Hepatocyte (in vitro differentiated cells): ENCODE data around the gene PLBD1. TPM values are rescaled to one million over a fixed set of nuclear protein-coding genes. Genes with fewer than 3 reads are reported as not detected.

Source experiments
- DNase-seq: peaks from one replicate; pipeline ENCODE4 v3.0.0-alpha.2; 2016; ENCODE audit warnings: low spot score
- H2AFZ ChIP-seq: fragments of 200-600 bp; sonication (generic); 2 replicates; pipeline ENCODE4 v1.6.0; 2016; ENCODE audit warnings: antibody characterized with exemption, mild to moderate bottlenecking
- H3K27ac ChIP-seq: fragments of 200-600 bp; sonication (generic); 2 replicates; pipeline ENCODE4 v1.5.1; 2016; ENCODE audit warnings: mild to moderate bottlenecking
- H3K27me3 ChIP-seq: fragments of 200-600 bp; sonication (generic); 2 replicates; pipeline ENCODE4 v1.6.1; 2016
- H3K36me3 ChIP-seq: fragments of 200-600 bp; sonication (generic); replicated peaks from 2 replicates; pipeline ENCODE4 v1.5.1; 2016; ENCODE audit warnings: low read depth; ENCODE audit not compliant: insufficient read depth
- H3K4me1 ChIP-seq: fragments of 200-600 bp; sonication (generic); 2 replicates; pipeline ENCODE4 v1.5.1; 2016; ENCODE audit warnings: mild to moderate bottlenecking, moderate library complexity; ENCODE audit not compliant: insufficient read depth
- H3K4me2 ChIP-seq: fragments of 200-600 bp; sonication (generic); 2 replicates; pipeline ENCODE4 v1.6.0; 2016
- H3K4me3 ChIP-seq: fragments of 200-600 bp; sonication (generic); 2 replicates; pipeline ENCODE4 v1.5.1; 2016; ENCODE audit warnings: mild to moderate bottlenecking
- H3K79me2 ChIP-seq: fragments of 200-600 bp; sonication (generic); 2 replicates; pipeline ENCODE4 v1.6.0; 2017; ENCODE audit warnings: mild to moderate bottlenecking
- H3K9me2 ChIP-seq: fragments of 200-600 bp; sonication (generic); replicated peaks from 2 replicates; pipeline ENCODE4 v1.6.0; 2017; ENCODE audit warnings: mild to moderate bottlenecking; ENCODE audit not compliant: insufficient read depth
- H3K9me3 ChIP-seq: fragments of 200-600 bp; sonication (generic); 2 replicates; pipeline ENCODE4 v1.5.1; 2016; ENCODE audit warnings: low read depth, mild to moderate bottlenecking
- H4K20me1 ChIP-seq: fragments of 200-600 bp; sonication (generic); 2 replicates; pipeline ENCODE4 v1.6.0; 2016; ENCODE audit warnings: mild to moderate bottlenecking; ENCODE audit not compliant: insufficient read depth, poor library complexity, severe bottlenecking
- EZH2 ChIP-seq: fragments of 200-600 bp; sonication (generic); IDR thresholded peaks from 2 replicates; pipeline ENCODE4 v1.6.1; 2016; ENCODE audit warnings: antibody characterized with exemption, mild to moderate bottlenecking, borderline replicate concordance
- EZH2phosphoT487 ChIP-seq: fragments of 200-600 bp; sonication (generic); IDR thresholded peaks from one replicate; pipeline ENCODE4 v1.6.1; 2018; ENCODE audit warnings: antibody characterized with exemption, mild to moderate bottlenecking, low read depth, moderate library complexity; ENCODE audit not compliant: unreplicated experiment, severe bottlenecking
- WGBS: methylation state at CpG from one replicate; pipeline ENCODE4 v1.1.6; 2016; ENCODE audit warnings: low lambda C conversion rate; ENCODE audit errors: missing lambda C conversion rate; 5-methylcytosine and 5-hydroxymethylcytosine counted together
- polyA plus RNA-seq: library from polyadenylated mRNA; unstranded; fragments of >200 nt; fragmentation: Nextera tagmentation; extraction: Ambion mirVana; gene quantifications from 2 replicates; pipeline ENCODE4 v1.2.1, GENCODE V29; 2016
- total RNA-seq: library from RNA; depleted of rRNA; stranded (reverse); fragments of >200 nt; gene quantifications from 2 replicates; pipeline ENCODE4 v1.2.3, GENCODE V29; 2014
- TF ChIP-seq, protein P1 (sequence below): fragments of 200-600 bp; sonication (generic); IDR thresholded peaks from 2 replicates; pipeline ENCODE4 v1.5.1; 2016; ENCODE audit warnings: antibody characterized with exemption, mild to moderate bottlenecking; ENCODE audit not compliant: poor library complexity

Gene PLBD1
- total and polyA plus RNA-seq, 2 experiments from 2014 or later, result 18.6 to 19.1 TPM

DNA sequence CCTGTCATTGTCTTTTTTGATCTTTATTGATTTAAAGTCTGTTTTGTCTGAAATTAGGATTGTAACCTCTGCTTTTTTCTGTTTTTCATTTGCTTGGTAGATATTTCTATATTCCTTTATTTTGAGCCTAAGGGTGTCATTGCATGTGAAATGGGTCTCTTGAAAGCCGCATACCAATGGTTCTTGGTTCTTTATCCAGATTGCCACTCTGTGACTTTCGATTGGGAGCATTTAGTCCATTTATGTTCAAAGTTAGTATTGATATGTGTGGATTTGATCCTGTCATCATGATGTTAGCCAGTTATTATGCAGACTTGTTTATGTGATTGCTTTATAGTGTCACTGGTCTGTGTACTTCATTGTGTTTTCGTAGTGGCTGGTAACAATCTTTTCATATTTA lies 29.8 kb upstream of the PLBD1 start:
- WGBS, result 93% methylated on average over 3 of the region's 3 CpGs
- TF ChIP-seq EZH2 (no peak), EZH2phosphoT487 (no peak)
- TF ChIP-seq, protein P1, sequence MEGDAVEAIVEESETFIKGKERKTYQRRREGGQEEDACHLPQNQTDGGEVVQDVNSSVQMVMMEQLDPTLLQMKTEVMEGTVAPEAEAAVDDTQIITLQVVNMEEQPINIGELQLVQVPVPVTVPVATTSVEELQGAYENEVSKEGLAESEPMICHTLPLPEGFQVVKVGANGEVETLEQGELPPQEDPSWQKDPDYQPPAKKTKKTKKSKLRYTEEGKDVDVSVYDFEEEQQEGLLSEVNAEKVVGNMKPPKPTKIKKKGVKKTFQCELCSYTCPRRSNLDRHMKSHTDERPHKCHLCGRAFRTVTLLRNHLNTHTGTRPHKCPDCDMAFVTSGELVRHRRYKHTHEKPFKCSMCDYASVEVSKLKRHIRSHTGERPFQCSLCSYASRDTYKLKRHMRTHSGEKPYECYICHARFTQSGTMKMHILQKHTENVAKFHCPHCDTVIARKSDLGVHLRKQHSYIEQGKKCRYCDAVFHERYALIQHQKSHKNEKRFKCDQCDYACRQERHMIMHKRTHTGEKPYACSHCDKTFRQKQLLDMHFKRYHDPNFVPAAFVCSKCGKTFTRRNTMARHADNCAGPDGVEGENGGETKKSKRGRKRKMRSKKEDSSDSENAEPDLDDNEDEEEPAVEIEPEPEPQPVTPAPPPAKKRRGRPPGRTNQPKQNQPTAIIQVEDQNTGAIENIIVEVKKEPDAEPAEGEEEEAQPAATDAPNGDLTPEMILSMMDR, result no peak
- no peaks in the 10 kb centered on the region for H4K20me1 ChIP-seq

GRCh38 chr12:14591719-14592118 lies 24.0 kb upstream of the PLBD1 start:
- Histone ChIP-seq H3K9me2 (no peaks in the 10 kb centered on the region), H3K27me3 (no peaks in the 10 kb centered on the region), H3K9me3 (no peaks in the 10 kb centered on the region), H3K79me2 (no peaks in the 10 kb centered on the region), H4K20me1 (no peaks in the 10 kb centered on the region), H3K4me1 (no peaks in the 10 kb centered on the region), H3K4me3 (no peak overlapping the region), H3K4me2 (no peak overlapping the region), H2AFZ (no peak overlapping the region), H3K27ac (no peak overlapping the region), H3K36me3 (no peaks in the 10 kb centered on the region)
- 76% methylated on average over 1 of the region's 1 CpG for WGBS
- DNase-seq, result no peak
- TF ChIP-seq EZH2phosphoT487, result no peak
- TF ChIP-seq, protein P1, result no peak
- TF ChIP-seq EZH2, result no peak

More for the DNA sequence above, 29.8 kb upstream of the PLBD1 start:
- Histone ChIP-seq H3K9me2 (no peaks in the 10 kb centered on the region), H3K36me3 (no peaks in the 10 kb centered on the region), H3K9me3 (peaks cover under 1% of the 10 kb centered on the region), H3K4me3 (no peak overlapping the region), H3K4me1 (no peaks in the 10 kb centered on the region), H3K27me3 (no peaks in the 10 kb centered on the region), H3K27ac (no peak overlapping the region), H3K79me2 (no peaks in the 10 kb centered on the region), H3K4me2 (no peak overlapping the region), H2AFZ (no peak overlapping the region)
- DNase-seq, result no peak

DNA sequence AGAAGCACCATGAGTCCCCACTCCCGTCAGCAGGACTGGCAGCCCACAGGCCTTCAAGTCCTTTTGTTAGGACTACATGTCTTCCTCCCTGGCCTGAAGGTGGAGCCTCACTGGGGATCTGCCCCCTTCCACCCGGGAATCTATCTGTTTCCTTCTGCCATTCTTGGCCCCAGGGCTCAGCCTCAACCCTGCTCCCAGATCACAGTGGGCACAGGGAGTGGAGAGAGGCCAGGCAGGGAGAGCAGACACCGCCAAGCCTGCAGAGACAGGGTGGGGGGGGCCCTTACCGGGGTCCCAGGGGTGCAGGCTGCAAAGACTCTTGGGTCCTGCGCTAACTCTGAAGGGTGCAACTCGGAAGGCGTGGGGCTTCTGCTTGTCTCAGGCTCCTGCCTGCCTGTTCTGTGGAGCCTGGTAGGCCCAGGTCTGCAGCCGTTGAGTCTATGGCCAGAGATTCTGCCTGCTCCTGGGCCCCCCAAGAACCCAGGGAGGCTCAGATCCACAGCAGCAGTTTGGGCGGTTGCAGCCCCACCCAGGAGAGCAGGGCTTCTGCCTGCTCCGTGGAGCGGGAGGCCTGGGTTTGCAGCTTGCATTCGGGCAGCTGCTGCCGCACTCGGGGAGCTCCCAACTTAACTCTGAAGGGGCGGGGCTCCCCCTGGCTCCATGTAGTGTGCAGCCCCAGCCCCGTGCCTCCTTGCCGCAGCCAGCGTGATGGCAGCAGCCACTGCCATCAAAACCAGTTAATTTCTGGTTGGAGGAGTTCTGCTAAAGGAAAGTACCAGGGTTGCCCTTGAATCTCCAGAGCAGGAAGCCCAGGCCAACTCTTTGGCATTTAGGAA lies 21.7 kb upstream of the PLBD1 start:
- no peak for DNase-seq
- Histone ChIP-seq H3K4me2 (no peak overlapping the region), H3K79me2 (no peaks in the 10 kb centered on the region), H2AFZ (no peak overlapping the region), H3K27me3 (no peaks in the 10 kb centered on the region), H3K9me2 (no peaks in the 10 kb centered on the region), H3K4me3 (no peak overlapping the region), H3K9me3 (no peaks in the 10 kb centered on the region), H4K20me1 (no peaks in the 10 kb centered on the region), H3K4me1 (no peaks in the 10 kb centered on the region), H3K36me3 (no peaks in the 10 kb centered on the region), H3K27ac (no peak overlapping the region)
- WGBS, result 87% methylated on average over 17 of the region's 18 CpGs
- TF ChIP-seq, protein P1, result no peak
- TF ChIP-seq EZH2phosphoT487, result no peak
- no peak for TF ChIP-seq EZH2
